Ishikawa (cell line): ENCODE results near the gene RSPH4A.

Experiments used
- CEBPB ChIP-seq: IDR thresholded peaks from 2 replicates; pipeline ENCODE4 v1.6.1; 2012
- CREB1 ChIP-seq: IDR thresholded peaks from 2 replicates; pipeline ENCODE4 v1.6.1; 2012; ENCODE audit warnings: low read depth
- EGR1 ChIP-seq: IDR thresholded peaks from 2 replicates; pipeline ENCODE4 v1.6.1; 2012
- EP300 ChIP-seq: IDR thresholded peaks from 2 replicates; pipeline ENCODE4 v1.6.1; 2012; ENCODE audit warnings: borderline replicate concordance
- FOXM1 ChIP-seq: IDR thresholded peaks from 2 replicates; pipeline ENCODE4 v1.6.1; 2012; ENCODE audit warnings: low read depth, borderline replicate concordance
- NFIC ChIP-seq: IDR thresholded peaks from 2 replicates; pipeline ENCODE4 v1.6.1; 2012
- RAD21 ChIP-seq: IDR thresholded peaks from 2 replicates; pipeline ENCODE4 v1.6.1; 2012; ENCODE audit warnings: low read depth
- TAF1 ChIP-seq: IDR thresholded peaks from 2 replicates; pipeline ENCODE4 v1.6.1; 2012; ENCODE audit warnings: low read depth, mild to moderate bottlenecking
- TCF12 ChIP-seq: IDR thresholded peaks from 2 replicates; pipeline ENCODE4 v1.6.1; 2012; ENCODE audit warnings: low read depth
- TEAD4 ChIP-seq: IDR thresholded peaks from 2 replicates; pipeline ENCODE4 v1.6.1; 2012
- YY1 ChIP-seq: IDR thresholded peaks from 2 replicates; pipeline ENCODE4 v1.6.1; 2012; ENCODE audit warnings: low read depth
- ZBTB7A ChIP-seq: IDR thresholded peaks from 2 replicates; pipeline ENCODE4 v1.6.1; 2012; ENCODE audit warnings: low read depth
- TF ChIP-seq, protein P1 (sequence below): IDR thresholded peaks from 2 replicates; pipeline ENCODE4 v1.6.1; 2012; ENCODE audit warnings: low read depth, mild to moderate bottlenecking
- TF ChIP-seq, protein P2 (sequence below): IDR thresholded peaks from 2 replicates; pipeline ENCODE4 v1.6.1; 2012
- TF ChIP-seq, protein P3 (sequence below): IDR thresholded peaks from 2 replicates; pipeline ENCODE4 v1.6.1; 2012

Gene RSPH4A

DNA sequence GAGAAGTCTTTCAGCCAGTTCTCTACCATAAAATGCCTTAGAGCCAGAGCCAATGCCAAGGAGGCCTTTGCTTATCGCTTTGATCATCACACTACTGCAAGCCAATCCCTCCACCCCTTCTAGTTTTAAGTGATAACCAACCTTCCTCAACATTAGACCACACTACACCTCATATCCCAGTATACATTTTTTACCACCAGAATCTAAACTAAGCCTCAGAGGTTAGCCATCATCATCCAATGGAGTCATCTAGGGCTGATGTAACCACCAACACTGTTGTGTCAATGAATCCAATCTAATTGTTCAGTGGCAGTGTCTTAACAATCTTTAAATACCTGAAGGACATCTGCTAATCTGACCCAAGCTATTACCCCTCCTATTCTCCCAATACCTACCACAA is 45.9 kb downstream of the RSPH4A start:
- TF ChIP-seq CEBPB: no peak
- TF ChIP-seq, protein P1, sequence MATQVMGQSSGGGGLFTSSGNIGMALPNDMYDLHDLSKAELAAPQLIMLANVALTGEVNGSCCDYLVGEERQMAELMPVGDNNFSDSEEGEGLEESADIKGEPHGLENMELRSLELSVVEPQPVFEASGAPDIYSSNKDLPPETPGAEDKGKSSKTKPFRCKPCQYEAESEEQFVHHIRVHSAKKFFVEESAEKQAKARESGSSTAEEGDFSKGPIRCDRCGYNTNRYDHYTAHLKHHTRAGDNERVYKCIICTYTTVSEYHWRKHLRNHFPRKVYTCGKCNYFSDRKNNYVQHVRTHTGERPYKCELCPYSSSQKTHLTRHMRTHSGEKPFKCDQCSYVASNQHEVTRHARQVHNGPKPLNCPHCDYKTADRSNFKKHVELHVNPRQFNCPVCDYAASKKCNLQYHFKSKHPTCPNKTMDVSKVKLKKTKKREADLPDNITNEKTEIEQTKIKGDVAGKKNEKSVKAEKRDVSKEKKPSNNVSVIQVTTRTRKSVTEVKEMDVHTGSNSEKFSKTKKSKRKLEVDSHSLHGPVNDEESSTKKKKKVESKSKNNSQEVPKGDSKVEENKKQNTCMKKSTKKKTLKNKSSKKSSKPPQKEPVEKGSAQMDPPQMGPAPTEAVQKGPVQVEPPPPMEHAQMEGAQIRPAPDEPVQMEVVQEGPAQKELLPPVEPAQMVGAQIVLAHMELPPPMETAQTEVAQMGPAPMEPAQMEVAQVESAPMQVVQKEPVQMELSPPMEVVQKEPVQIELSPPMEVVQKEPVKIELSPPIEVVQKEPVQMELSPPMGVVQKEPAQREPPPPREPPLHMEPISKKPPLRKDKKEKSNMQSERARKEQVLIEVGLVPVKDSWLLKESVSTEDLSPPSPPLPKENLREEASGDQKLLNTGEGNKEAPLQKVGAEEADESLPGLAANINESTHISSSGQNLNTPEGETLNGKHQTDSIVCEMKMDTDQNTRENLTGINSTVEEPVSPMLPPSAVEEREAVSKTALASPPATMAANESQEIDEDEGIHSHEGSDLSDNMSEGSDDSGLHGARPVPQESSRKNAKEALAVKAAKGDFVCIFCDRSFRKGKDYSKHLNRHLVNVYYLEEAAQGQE: no peak
- TF ChIP-seq ZBTB7A: no peak
- no peak for TF ChIP-seq EP300
- no peak for TF ChIP-seq EGR1
- no peak for TF ChIP-seq CREB1
- TF ChIP-seq, protein P2, sequence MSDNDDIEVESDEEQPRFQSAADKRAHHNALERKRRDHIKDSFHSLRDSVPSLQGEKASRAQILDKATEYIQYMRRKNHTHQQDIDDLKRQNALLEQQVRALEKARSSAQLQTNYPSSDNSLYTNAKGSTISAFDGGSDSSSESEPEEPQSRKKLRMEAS: no peak
- TF ChIP-seq TCF12: no peak
- TF ChIP-seq, protein P3, sequence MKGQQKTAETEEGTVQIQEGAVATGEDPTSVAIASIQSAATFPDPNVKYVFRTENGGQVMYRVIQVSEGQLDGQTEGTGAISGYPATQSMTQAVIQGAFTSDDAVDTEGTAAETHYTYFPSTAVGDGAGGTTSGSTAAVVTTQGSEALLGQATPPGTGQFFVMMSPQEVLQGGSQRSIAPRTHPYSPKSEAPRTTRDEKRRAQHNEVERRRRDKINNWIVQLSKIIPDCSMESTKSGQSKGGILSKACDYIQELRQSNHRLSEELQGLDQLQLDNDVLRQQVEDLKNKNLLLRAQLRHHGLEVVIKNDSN: no peak
- no peak for TF ChIP-seq TEAD4
- TF ChIP-seq FOXM1: no peak
- no peak for TF ChIP-seq TAF1
- TF ChIP-seq RAD21: no peak
- TF ChIP-seq NFIC: no peak
- no peak for TF ChIP-seq YY1

DNA sequence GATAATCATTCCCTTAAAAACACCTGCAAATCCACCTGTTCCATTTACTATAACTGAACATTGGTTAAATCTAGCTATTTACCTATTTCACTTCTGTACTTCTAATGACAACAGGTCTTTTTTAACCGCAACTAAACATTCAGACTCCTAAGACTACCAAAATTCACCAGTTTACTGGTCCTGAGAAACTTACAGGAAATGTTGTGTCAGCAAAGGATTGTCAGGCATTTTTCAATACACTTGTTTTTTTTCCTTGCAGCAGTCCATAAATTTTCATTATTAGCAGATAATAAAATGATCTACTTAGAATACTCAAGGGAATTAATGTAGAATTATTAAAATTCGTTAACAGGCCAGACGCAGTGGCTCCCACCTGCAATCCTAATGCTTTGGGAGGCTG is 47.0 kb downstream of the RSPH4A start:
- TF ChIP-seq YY1 (no peak), RAD21 (no peak), EGR1 (no peak), TEAD4 (no peak), EP300 (no peak), ZBTB7A (no peak)
- TF ChIP-seq, protein P2: no peak
- TF ChIP-seq, protein P3: no peak
- TF ChIP-seq, protein P1: no peak

DNA sequence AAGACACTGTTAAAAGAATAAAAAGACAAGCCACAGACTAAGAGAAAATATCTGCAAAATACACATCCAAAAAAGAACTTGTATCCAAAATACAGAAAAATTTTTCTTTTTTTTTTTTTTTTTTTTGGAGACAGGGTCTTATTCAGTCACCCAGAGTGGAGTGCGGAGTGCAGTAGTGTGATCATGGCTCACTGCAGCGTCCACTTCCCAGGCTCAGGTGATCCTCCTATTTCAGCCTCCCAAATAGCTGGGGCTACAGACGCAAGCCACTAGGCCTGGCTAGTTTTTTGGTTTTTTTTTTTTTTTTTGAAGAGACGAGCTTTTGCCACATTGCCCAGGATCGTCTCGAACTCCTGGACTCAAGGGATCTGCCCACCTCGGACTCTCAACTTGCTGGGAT is 49.2 kb downstream of the RSPH4A start:
- no peak for TF ChIP-seq ZBTB7A
- no peak for TF ChIP-seq TEAD4
- TF ChIP-seq EGR1: no peak
- no peak for TF ChIP-seq TCF12
- TF ChIP-seq, protein P3: no peak
- no peak for TF ChIP-seq NFIC
- TF ChIP-seq FOXM1: no peak

DNA sequence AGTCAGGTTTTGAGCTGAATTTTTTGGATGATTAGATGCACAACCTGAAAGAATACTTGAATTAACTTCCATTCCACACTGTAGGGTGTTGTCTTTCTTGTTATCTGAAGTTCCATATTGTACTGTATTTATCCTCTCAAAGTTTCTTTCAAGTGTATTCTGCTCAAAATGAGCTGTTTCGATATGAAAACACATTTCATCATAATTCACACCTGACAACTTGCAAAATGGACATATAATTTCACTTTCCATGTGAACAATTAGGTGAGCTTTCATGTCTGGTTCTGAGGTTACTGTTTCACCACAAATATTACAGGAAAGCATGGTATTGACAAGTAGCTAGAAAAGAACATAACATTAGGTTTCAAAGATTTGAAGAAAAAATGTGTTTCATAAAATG is 50.6 kb downstream of the RSPH4A start:
- TF ChIP-seq, protein P3: no peak
- TF ChIP-seq RAD21: no peak
- TF ChIP-seq, protein P1: no peak
- no peak for TF ChIP-seq ZBTB7A
- no peak for TF ChIP-seq FOXM1
- no peak for TF ChIP-seq CEBPB
- no peak for TF ChIP-seq TAF1
- no peak for TF ChIP-seq YY1
- no peak for TF ChIP-seq TEAD4
- no peak for TF ChIP-seq TCF12
- no peak for TF ChIP-seq NFIC
- TF ChIP-seq EP300: no peak
